Measurements from ENCODE around the gene NME8.
A peak's percentile ranks its signal among the peaks of the same experiment; 100 is the strongest.

Gene NME8

GRCh38 chr7:37916673-37917660 is 68.6 kb downstream of the NME8 start, which contains the start of gene SFRP4:
TSS of gene SFRP4 (minus strand) at chr7:37916817. CDS start at chr7:37916537, 280 bp downstream.
- TF ChIP-seq CTCF (IDR thresholded peaks at IDR 0.05) (peak; percentile 94), ZFX (IDR thresholded peaks at IDR 0.05; ENCODE audit: borderline replicate concordance) (no peak)
- no peak within 1 kb of the TSS for H3K27ac ChIP-seq

GRCh38 chr7:37918526-37918925 is 70.1 kb downstream of the NME8 start:
- no peak overlapping the region for H3K27ac ChIP-seq
- TF ChIP-seq ZFX (IDR thresholded peaks at IDR 0.05; ENCODE audit: borderline replicate concordance), result no peak
- peak; percentile 37 for TF ChIP-seq CTCF (IDR thresholded peaks at IDR 0.05)

GRCh38 chr7:37920305-37920848 is 72.0 kb downstream of the NME8 start, which contains the start of gene EPDR1:
TSS of gene EPDR1 (plus strand) at chr7:37920640. CDS start at chr7:37920940, 300 bp downstream.
- H3K27ac ChIP-seq, result peak within 1 kb of the TSS; percentile 68
- TF ChIP-seq ZFX (IDR thresholded peaks at IDR 0.05; ENCODE audit: borderline replicate concordance) (no peak), CTCF (IDR thresholded peaks at IDR 0.05) (peak; percentile 75)

- H3K27ac ChIP-seq, result peak overlapping the region; percentile 68
- TF ChIP-seq CTCF (IDR thresholded peaks at IDR 0.05) (peak; percentile 67), ZFX (IDR thresholded peaks at IDR 0.05; ENCODE audit: borderline replicate concordance) (no peak)
Measured at GRCh38 chr7:37920849-37921805, 72.7 kb downstream of the NME8 start.

- no peak overlapping the region for H3K27ac ChIP-seq
- TF ChIP-seq ZFX (IDR thresholded peaks at IDR 0.05; ENCODE audit: borderline replicate concordance), result no peak
- no peak for TF ChIP-seq CTCF (IDR thresholded peaks at IDR 0.05)
Measured at GRCh38 chr7:37921876-37922275, 73.5 kb downstream of the NME8 start.

- no peak for TF ChIP-seq ZFX (IDR thresholded peaks at IDR 0.05; ENCODE audit: borderline replicate concordance)
- no peak for TF ChIP-seq CTCF (IDR thresholded peaks at IDR 0.05)
- H3K27ac ChIP-seq, result no peak overlapping the region
Measured at GRCh38 chr7:37923996-37924395, 75.6 kb downstream of the NME8 start.
